A549 treated with AZD9567 at 1 μM for 4 hours (cell line): ENCODE measurements around the gene CHAMP1. TPM values are rescaled to one million over a fixed set of nuclear protein-coding genes. Genes with fewer than 3 reads are reported as not detected.

Experiments used
- total RNA-seq: library from RNA; stranded (reverse); fragments of 200-300 nt; extraction: Qiagen RNA extraction; gene quantifications from 5 replicates; pipeline ENCODE4 v1.2.3, GENCODE V29; 2022; ENCODE audit not compliant: insufficient read depth

CHAMP1 gene, protein sequence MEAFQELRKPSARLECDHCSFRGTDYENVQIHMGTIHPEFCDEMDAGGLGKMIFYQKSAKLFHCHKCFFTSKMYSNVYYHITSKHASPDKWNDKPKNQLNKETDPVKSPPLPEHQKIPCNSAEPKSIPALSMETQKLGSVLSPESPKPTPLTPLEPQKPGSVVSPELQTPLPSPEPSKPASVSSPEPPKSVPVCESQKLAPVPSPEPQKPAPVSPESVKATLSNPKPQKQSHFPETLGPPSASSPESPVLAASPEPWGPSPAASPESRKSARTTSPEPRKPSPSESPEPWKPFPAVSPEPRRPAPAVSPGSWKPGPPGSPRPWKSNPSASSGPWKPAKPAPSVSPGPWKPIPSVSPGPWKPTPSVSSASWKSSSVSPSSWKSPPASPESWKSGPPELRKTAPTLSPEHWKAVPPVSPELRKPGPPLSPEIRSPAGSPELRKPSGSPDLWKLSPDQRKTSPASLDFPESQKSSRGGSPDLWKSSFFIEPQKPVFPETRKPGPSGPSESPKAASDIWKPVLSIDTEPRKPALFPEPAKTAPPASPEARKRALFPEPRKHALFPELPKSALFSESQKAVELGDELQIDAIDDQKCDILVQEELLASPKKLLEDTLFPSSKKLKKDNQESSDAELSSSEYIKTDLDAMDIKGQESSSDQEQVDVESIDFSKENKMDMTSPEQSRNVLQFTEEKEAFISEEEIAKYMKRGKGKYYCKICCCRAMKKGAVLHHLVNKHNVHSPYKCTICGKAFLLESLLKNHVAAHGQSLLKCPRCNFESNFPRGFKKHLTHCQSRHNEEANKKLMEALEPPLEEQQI
- total RNA-seq: 19.2 to 26.6 TPM (median 26.0 TPM) in 5 replicates

DNA sequence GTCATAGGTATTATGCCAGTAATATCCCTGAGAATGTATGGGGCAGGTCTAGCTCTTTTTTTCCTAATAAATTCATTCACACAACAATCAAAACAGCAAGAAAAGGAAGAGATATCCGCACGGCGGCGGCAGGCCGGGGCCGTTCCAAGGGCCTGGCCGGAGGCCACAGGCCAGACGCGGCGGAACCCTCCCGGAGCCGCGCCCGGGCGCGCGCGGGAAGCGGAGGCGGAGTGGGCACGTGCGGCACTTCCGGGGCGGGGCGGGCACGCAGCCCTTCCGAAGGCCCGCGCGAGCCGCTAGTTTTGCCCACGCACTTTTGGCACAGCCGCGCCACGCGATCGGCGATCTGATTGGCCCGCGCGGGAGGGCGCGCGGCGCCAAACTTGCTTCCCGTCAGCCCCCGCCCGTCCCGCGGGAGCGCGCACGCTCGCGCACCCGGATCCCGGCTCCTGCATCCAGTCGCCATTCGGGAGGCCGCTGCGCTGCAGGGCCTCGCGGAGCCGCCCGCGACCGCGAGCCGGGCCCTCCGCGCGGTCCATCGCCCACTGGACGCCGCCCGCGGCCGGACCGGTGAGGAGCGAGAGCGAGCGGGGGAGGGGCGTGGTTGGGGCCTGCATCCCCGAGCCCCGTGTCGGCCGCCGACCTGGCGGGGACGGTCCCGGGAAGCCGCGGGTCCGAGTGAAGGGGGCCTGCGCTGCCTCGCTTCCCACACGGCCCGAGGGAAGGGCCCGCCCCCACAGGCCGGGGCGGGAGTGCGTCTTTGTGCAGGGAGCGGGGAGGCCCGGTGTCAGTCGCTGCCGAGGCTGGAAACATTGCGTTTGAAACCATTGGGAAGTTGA is at the start of gene CHAMP1:
Gene CHAMP1 (plus strand): TSS at position 430 of the 839 bp plus-strand sequence. CDS start 9,340 bp downstream, outside the sequence.

DNA sequence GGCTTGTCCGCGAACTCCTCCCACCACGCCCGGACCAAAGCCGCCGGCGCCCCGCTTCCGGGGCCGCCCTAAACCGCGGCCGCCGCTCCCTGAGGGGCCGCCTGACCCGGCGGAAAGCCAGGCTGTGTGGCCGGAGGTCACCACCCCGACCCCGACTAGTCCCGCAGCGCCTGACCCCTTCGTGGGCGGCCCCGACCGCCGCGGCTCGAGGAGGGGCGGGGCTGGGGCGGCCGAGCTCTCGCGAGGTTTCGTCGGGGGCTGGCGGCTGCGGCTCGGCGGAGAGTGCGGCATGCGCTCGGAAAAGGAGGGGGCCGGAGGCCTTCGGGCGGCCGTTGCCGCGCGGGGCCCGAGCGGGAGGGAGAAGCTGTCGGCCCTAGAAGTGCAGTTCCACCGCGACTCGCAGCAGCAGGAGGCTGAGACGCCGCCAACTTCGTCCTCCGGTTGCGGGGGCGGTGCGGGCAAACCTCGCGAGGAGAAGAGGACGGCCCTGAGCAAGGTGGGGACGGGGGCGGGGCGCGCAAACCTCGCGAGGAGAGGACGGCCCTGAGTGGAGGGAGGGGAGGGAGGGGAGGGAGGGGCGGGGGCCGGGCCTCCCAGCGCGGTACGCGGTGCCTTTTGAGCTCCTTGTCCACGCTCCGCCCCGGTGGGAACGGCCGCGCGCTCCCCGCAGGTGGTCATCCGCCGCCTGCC is 32.8 kb upstream of the CHAMP1 start, which contains the start of gene UPF3A:
Gene UPF3A (plus strand): TSS at position 251 of the 690 bp plus-strand sequence. CDS start 39 bp downstream, at position 290.

Other genes with a start within 250 kb of the CHAMP1 start
- 9.1 to 12.4 TPM (median 10.7 TPM) in 5 replicates for gene RASA3, start 181.9 kb upstream of the CHAMP1 start, total RNA-seq
- gene CFAP97D2, start 135.2 kb upstream of the CHAMP1 start, total RNA-seq: not detected in 5 replicates
- gene CDC16, start 79.6 kb upstream of the CHAMP1 start, total RNA-seq: 38.0 to 43.9 TPM (median 41.9 TPM) in 5 replicates
- 31.7 to 45.5 TPM (median 36.1 TPM) in 5 replicates for gene UPF3A, start 32.9 kb upstream of the CHAMP1 start, total RNA-seq